HepG2 (cell line): ENCODE results near the gene LZTR1. TPM values are rescaled to one million over a fixed set of nuclear protein-coding genes. Genes with fewer than 3 reads are reported as not detected.

Experiments used
- ATF7-NPFF ChIP-seq: sonication (generic); formaldehyde crosslinking; IDR thresholded peaks from 2 replicates; pipeline ENCODE4 v1.8.1; 2023; ENCODE audit warnings: mild to moderate bottlenecking, low read depth, missing genetic modification reagents, moderate library complexity
- CCAR2 ChIP-seq: fragments of 200-400 bp; formaldehyde crosslinking; optimal IDR thresholded peaks from 2 replicates; pipeline ENCODE3; 2018; ENCODE audit warnings: low read depth, mild to moderate bottlenecking, low read length, moderate library complexity
- CHCHD3 ChIP-seq: sonication (generic); formaldehyde crosslinking; IDR thresholded peaks from 2 replicates; pipeline ENCODE4 v1.8.0; 2022; ENCODE audit warnings: mild to moderate bottlenecking, missing genetic modification reagents, moderate library complexity
- FIP1L1 ChIP-seq: fragments of 200-400 bp; formaldehyde crosslinking; IDR thresholded peaks from 2 replicates; pipeline ENCODE4 v1.6.1; 2018; ENCODE audit warnings: low read depth, mild to moderate bottlenecking, low read length, moderate library complexity, borderline replicate concordance; ENCODE audit not compliant: insufficient read depth
- GZF1 ChIP-seq: sonication (generic); formaldehyde crosslinking; IDR thresholded peaks from 2 replicates; pipeline ENCODE4 v1.5.1; 2020; ENCODE audit warnings: mild to moderate bottlenecking, missing genetic modification reagents
- HMG20A ChIP-seq: IDR thresholded peaks from 2 replicates; pipeline ENCODE4 v1.6.1; 2016; ENCODE audit warnings: borderline replicate concordance
- HOXA7 ChIP-seq: sonication (generic); formaldehyde crosslinking; IDR thresholded peaks from 2 replicates; pipeline ENCODE4 v1.8.1; 2022; ENCODE audit warnings: mild to moderate bottlenecking, missing genetic modification reagents, moderate library complexity
- IRF2 ChIP-seq: IDR thresholded peaks from 2 replicates; pipeline ENCODE4 v1.6.1; 2018; ENCODE audit warnings: missing genetic modification reagents, missing compliant biosample characterization
- KDM3A ChIP-seq: IDR thresholded peaks from 2 replicates; pipeline ENCODE4 v1.6.1; 2018; ENCODE audit warnings: low read depth, missing compliant biosample characterization
- MATR3 ChIP-seq: sonication (generic); formaldehyde crosslinking; IDR thresholded peaks from 2 replicates; pipeline ENCODE4 v1.4.0; 2020; ENCODE audit warnings: missing genetic modification reagents
- NFYC ChIP-seq: IDR thresholded peaks from 2 replicates; pipeline ENCODE4 v1.6.1; 2016; ENCODE audit warnings: missing genetic modification reagents, missing compliant biosample characterization
- SPEN ChIP-seq: sonication (generic); formaldehyde crosslinking; IDR thresholded peaks from 2 replicates; pipeline ENCODE4 v1.5.1; 2020; ENCODE audit warnings: low read depth, mild to moderate bottlenecking, missing genetic modification reagents
- YEATS4 ChIP-seq: sonication (generic); formaldehyde crosslinking; IDR thresholded peaks from 2 replicates; pipeline ENCODE4 v1.4.0; 2020; ENCODE audit warnings: missing genetic modification reagents, borderline replicate concordance
- ZBTB3 ChIP-seq: sonication (generic); formaldehyde crosslinking; IDR thresholded peaks from 2 replicates; pipeline ENCODE4 v1.4.0; 2020; ENCODE audit warnings: low read depth, mild to moderate bottlenecking, moderate library complexity, missing genetic modification reagents, borderline replicate concordance
- ZFY ChIP-seq: sonication (generic); formaldehyde crosslinking; IDR thresholded peaks from 2 replicates; pipeline ENCODE4 v1.4.0; 2020; ENCODE audit warnings: missing genetic modification reagents
- ZNF558 ChIP-seq: sonication (generic); formaldehyde crosslinking; IDR thresholded peaks from 2 replicates; pipeline ENCODE4 v1.9.0; 2022; ENCODE audit warnings: mild to moderate bottlenecking, missing genetic modification reagents, borderline replicate concordance
- ZNF780A ChIP-seq: sonication (generic); formaldehyde crosslinking; IDR thresholded peaks from 2 replicates; pipeline ENCODE4 v1.8.0; 2022; ENCODE audit warnings: mild to moderate bottlenecking, missing genetic modification reagents, moderate library complexity
- ZSCAN25 ChIP-seq: sonication (generic); formaldehyde crosslinking; IDR thresholded peaks from 2 replicates; pipeline ENCODE4 v1.8.0; 2022; ENCODE audit warnings: mild to moderate bottlenecking, missing genetic modification reagents
- polyA plus RNA-seq, 8 experiments: library from polyadenylated mRNA; depleted of rRNA in 3 of 8; stranded (reverse) in 7 of 8; unstranded in 1 of 8; fragments of >200 nt; fragmentation: Illumina TruSeq in 4 of 8; extraction: Trizol in 4 of 8; gene quantifications; 2 replicates each; pipeline versions ENCODE4 v1.2.1 to v1.2.3, GENCODE V29; 2011 to 2016; ENCODE audit warnings: low read depth in 4 of 8, missing spikeins in 1 of 8, mixed read lengths in 1 of 8; ENCODE audit not compliant: insufficient read depth in 1 of 8
- total RNA-seq, 5 experiments: library from RNA; depleted of rRNA; stranded (reverse); fragments of >200 nt; fragmentation: Illumina TruSeq; extraction: Trizol; gene quantifications; 2 replicates each; pipeline ENCODE4 v1.2.3, GENCODE V29; 2016; ENCODE audit warnings: low read depth in 1 of 5
- TF ChIP-seq, protein P1 (sequence below): sonication (generic); formaldehyde crosslinking; IDR thresholded peaks from 2 replicates; pipeline ENCODE4 v1.4.0; 2020; ENCODE audit warnings: missing genetic modification reagents; ENCODE audit errors: not compliant biosample characterization
- TF ChIP-seq, protein P2 (sequence below): fragments of 450-650 bp; IDR thresholded peaks from 2 replicates; pipeline ENCODE4 v1.6.1; 2017; ENCODE audit warnings: mild to moderate bottlenecking
- TF ChIP-seq, protein P3 (sequence below): IDR thresholded peaks from 2 replicates; pipeline ENCODE4 v1.6.1; 2016; ENCODE audit warnings: low read depth
- TF ChIP-seq, protein P4 (sequence below): sonication (generic); formaldehyde crosslinking; IDR thresholded peaks from 2 replicates; pipeline ENCODE4 v1.4.0; 2020; ENCODE audit warnings: missing genetic modification reagents, borderline replicate concordance

LZTR1 gene
- total and polyA plus RNA-seq, 2 of the 13 experiments (the other 11 are each of a cell fraction or from before 2014, with no cell fraction given), result 21.8 to 22.4 TPM

DNA sequence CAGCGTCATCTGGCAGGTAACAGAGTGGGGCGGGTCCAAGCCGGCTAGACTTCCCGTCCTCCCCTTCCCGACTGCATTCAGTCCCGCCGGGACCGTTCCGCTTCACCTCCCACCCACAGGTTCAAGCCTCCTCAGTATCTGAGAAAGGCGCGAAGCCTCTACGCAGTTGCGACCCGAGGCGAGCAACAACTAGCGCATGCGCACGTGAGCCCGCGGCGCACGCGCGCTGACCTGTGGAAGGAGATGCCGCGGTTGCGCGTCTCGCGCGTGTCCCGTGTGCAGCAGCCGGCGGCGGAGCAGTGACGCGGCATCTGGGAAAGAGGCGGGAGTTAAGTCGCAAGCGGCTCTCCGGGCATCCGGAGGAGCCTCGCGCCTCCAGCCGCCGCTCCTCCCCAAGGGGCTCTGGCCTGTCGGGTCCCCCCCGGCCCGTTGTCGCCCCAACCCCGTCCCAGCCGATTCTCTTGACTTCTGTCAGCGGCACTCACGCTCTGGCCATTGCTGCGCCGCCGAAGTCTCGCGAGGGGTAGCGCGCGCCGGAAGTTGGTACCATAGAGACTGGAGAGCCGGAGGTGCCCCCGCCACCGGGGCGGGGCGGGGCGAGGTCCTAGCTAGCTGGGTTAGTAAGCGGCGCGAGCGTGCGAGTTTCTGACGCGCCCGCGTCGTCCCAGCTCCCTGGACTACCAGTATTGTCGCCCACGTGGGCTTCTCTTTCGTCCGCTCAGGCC is 19.7 kb downstream of the LZTR1 start, which contains the start of gene THAP7 (continued):
- TF ChIP-seq ZSCAN25 (peak; percentile 10), ZFY (CRISPR knock-in tag) (peak; percentile 75), KDM3A (CRISPR knock-in tag) (peak; percentile 97), SPEN (CRISPR knock-in tag) (peak; percentile 51), YEATS4 (CRISPR knock-in tag) (peak; percentile 86), ZNF780A (CRISPR knock-in tag) (peak; percentile 83), ATF7-NPFF (peak; percentile 57; the same call in 1 of the 2 replicates), IRF2 (CRISPR knock-in tag) (peak; percentile 39; the same call in 1 of the 2 replicates), CHCHD3 (CRISPR knock-in tag) (peak; percentile 89), GZF1 (CRISPR knock-in tag) (no peak; the same call in 1 of the 2 replicates), HMG20A (CRISPR knock-in tag) (peak; percentile 7; the same call in 1 of the 2 replicates), NFYC (peak; percentile 19; the same call in 1 of the 2 replicates), ZNF558 (CRISPR knock-in tag) (peak; percentile 92; the same call in 1 of the 2 replicates), HOXA7 (CRISPR knock-in tag) (no peak), ZBTB3 (CRISPR knock-in tag) (0 out of 2 replicates have a peak, but pooled peaks have one; percentile 24), MATR3 (no peak), FIP1L1 (no peak), CCAR2 (no peak)
- TF ChIP-seq, protein P1, sequence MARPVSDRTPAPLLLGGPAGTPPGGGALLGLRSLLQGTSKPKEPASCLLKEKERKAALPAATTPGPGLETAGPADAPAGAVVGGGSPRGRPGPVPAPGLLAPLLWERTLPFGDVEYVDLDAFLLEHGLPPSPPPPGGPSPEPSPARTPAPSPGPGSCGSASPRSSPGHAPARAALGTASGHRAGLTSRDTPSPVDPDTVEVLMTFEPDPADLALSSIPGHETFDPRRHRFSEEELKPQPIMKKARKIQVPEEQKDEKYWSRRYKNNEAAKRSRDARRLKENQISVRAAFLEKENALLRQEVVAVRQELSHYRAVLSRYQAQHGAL (CRISPR knock-in tag), result peak; percentile 35
- TF ChIP-seq, protein P2, sequence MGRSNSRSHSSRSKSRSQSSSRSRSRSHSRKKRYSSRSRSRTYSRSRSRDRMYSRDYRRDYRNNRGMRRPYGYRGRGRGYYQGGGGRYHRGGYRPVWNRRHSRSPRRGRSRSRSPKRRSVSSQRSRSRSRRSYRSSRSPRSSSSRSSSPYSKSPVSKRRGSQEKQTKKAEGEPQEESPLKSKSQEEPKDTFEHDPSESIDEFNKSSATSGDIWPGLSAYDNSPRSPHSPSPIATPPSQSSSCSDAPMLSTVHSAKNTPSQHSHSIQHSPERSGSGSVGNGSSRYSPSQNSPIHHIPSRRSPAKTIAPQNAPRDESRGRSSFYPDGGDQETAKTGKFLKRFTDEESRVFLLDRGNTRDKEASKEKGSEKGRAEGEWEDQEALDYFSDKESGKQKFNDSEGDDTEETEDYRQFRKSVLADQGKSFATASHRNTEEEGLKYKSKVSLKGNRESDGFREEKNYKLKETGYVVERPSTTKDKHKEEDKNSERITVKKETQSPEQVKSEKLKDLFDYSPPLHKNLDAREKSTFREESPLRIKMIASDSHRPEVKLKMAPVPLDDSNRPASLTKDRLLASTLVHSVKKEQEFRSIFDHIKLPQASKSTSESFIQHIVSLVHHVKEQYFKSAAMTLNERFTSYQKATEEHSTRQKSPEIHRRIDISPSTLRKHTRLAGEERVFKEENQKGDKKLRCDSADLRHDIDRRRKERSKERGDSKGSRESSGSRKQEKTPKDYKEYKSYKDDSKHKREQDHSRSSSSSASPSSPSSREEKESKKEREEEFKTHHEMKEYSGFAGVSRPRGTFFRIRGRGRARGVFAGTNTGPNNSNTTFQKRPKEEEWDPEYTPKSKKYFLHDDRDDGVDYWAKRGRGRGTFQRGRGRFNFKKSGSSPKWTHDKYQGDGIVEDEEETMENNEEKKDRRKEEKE, result no peak
- TF ChIP-seq, protein P3, sequence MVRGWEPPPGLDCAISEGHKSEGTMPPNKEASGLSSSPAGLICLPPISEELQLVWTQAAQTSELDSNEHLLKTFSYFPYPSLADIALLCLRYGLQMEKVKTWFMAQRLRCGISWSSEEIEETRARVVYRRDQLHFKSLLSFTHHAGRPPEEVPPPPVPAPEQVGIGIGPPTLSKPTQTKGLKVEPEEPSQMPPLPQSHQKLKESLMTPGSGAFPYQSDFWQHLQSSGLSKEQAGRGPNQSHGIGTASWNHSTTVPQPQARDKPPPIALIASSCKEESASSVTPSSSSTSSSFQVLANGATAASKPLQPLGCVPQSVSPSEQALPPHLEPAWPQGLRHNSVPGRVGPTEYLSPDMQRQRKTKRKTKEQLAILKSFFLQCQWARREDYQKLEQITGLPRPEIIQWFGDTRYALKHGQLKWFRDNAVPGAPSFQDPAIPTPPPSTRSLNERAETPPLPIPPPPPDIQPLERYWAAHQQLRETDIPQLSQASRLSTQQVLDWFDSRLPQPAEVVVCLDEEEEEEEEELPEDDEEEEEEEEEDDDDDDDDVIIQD (CRISPR knock-in tag), result peak; percentile 8; the same call in 1 of the 2 replicates
- TF ChIP-seq, protein P4, sequence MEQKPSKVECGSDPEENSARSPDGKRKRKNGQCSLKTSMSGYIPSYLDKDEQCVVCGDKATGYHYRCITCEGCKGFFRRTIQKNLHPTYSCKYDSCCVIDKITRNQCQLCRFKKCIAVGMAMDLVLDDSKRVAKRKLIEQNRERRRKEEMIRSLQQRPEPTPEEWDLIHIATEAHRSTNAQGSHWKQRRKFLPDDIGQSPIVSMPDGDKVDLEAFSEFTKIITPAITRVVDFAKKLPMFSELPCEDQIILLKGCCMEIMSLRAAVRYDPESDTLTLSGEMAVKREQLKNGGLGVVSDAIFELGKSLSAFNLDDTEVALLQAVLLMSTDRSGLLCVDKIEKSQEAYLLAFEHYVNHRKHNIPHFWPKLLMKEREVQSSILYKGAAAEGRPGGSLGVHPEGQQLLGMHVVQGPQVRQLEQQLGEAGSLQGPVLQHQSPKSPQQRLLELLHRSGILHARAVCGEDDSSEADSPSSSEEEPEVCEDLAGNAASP (CRISPR knock-in tag), result no peak; the same call in none of the 2 replicates
